ENCODE results near the gene THNSL1.
A peak's percentile ranks its signal among the peaks of the same experiment; 100 is the strongest.
"Not testable (repeated sequence)": the region's sequence is repeated elsewhere in the genome, so short reads cannot be mapped to it uniquely, and the experiment has no call there.

Gene THNSL1

GRCh38 chr10:25016376-25017153, at the start of gene THNSL1:
THNSL1 (plus strand) TSS chr10:25016612; CDS start chr10:25023224, 6,612 bp downstream.
- H3K4me3 ChIP-seq (ENCODE audit: low read depth, low read length) = peak within 1 kb of the TSS; percentile 74
- DNase-seq (ENCODE audit: low read depth) = peak; percentile 98

GRCh38 chr10:24966962-24967481, 49.4 kb upstream of the THNSL1 start:
- no peak overlapping the region for H3K4me3 ChIP-seq (ENCODE audit: low read depth, low read length)
- DNase-seq (ENCODE audit: low read depth) = no peak

GRCh38 chr10:24968349-24968748, 48.1 kb upstream of the THNSL1 start:
- H3K4me3 ChIP-seq (ENCODE audit: low read depth, low read length) = no peak overlapping the region
- no peak for DNase-seq (ENCODE audit: low read depth)

- not testable (repeated sequence) for H3K4me3 ChIP-seq (ENCODE audit: low read depth, low read length); DNase-seq (ENCODE audit: low read depth)
Observed at GRCh38 chr10:24968951-24969350, 47.5 kb upstream of the THNSL1 start.

- DNase-seq (ENCODE audit: low read depth) = no peak
- no peak overlapping the region for H3K4me3 ChIP-seq (ENCODE audit: low read depth, low read length)
Observed at GRCh38 chr10:24969841-24970281, 46.6 kb upstream of the THNSL1 start.

- no peak for DNase-seq (ENCODE audit: low read depth)
- H3K4me3 ChIP-seq (ENCODE audit: low read depth, low read length) = no peak overlapping the region
Observed at GRCh38 chr10:24971374-24971773, 45.0 kb upstream of the THNSL1 start.

- no peak for DNase-seq (ENCODE audit: low read depth)
Observed at GRCh38 chr10:24973163-24973562, 43.2 kb upstream of the THNSL1 start.

GRCh38 chr10:24974976-24975375, 41.4 kb upstream of the THNSL1 start:
- H3K4me3 ChIP-seq (ENCODE audit: low read depth, low read length) = no peak overlapping the region
- DNase-seq (ENCODE audit: low read depth) = peak; percentile 72

More at GRCh38 chr10:24973163-24973562, 43.2 kb upstream of the THNSL1 start:
- H3K4me3 ChIP-seq (ENCODE audit: low read depth, low read length) = no peak overlapping the region

GRCh38 chr10:24979685-24980084, 36.7 kb upstream of the THNSL1 start:
- no peak overlapping the region for H3K4me3 ChIP-seq (ENCODE audit: low read depth, low read length)
- DNase-seq (ENCODE audit: low read depth) = no peak

GRCh38 chr10:24981161-24981710, 35.2 kb upstream of the THNSL1 start:
- H3K4me3 ChIP-seq (ENCODE audit: low read depth, low read length) = no peak overlapping the region
- DNase-seq (ENCODE audit: low read depth) = no peak

GRCh38 chr10:24982319-24983112, 33.9 kb upstream of the THNSL1 start:
- no peak for DNase-seq (ENCODE audit: low read depth)
- no peak overlapping the region for H3K4me3 ChIP-seq (ENCODE audit: low read depth, low read length)

- DNase-seq (ENCODE audit: low read depth) = no peak
- no peak overlapping the region for H3K4me3 ChIP-seq (ENCODE audit: low read depth, low read length)
Observed at GRCh38 chr10:24983130-24983529, 33.3 kb upstream of the THNSL1 start.

- DNase-seq (ENCODE audit: low read depth) = no peak
- no peak overlapping the region for H3K4me3 ChIP-seq (ENCODE audit: low read depth, low read length)
Observed at GRCh38 chr10:24983946-24984345, 32.5 kb upstream of the THNSL1 start.

GRCh38 chr10:24984906-24985305, 31.5 kb upstream of the THNSL1 start:
- H3K4me3 ChIP-seq (ENCODE audit: low read depth, low read length) = no peak overlapping the region
- DNase-seq (ENCODE audit: low read depth) = no peak

- no peak for DNase-seq (ENCODE audit: low read depth)
- H3K4me3 ChIP-seq (ENCODE audit: low read depth, low read length) = no peak overlapping the region
Observed at GRCh38 chr10:24988831-24989640, 27.4 kb upstream of the THNSL1 start.

- DNase-seq (ENCODE audit: low read depth) = no peak
- H3K4me3 ChIP-seq (ENCODE audit: low read depth, low read length) = no peak overlapping the region
Observed at GRCh38 chr10:24989867-24990266, 26.5 kb upstream of the THNSL1 start.

GRCh38 chr10:24991298-24991697, 25.1 kb upstream of the THNSL1 start:
- DNase-seq (ENCODE audit: low read depth) = no peak
- no peak overlapping the region for H3K4me3 ChIP-seq (ENCODE audit: low read depth, low read length)

GRCh38 chr10:24992512-24993133, 23.8 kb upstream of the THNSL1 start:
- no peak for DNase-seq (ENCODE audit: low read depth)
- no peak overlapping the region for H3K4me3 ChIP-seq (ENCODE audit: low read depth, low read length)
